Naive thymus-derived CD4-positive, alpha-beta T cell (primary cell): Measurements from ENCODE around the gene SIL1. TPM values are rescaled to one million over a fixed set of nuclear protein-coding genes. Genes with fewer than 3 reads are reported as not detected.
"Not testable (repeated sequence)": the region's sequence is repeated elsewhere in the genome, so short reads cannot be mapped to it uniquely, and the experiment has no call there.

Source experiments
- ATAC-seq: fragments of 150-1000 bp; cut with Tn5 transposase; 2 replicates; pipeline ENCODE4 v1.10.0; 2021; ENCODE audit warnings: mild to moderate bottlenecking, moderate library complexity
- CTCF ChIA-PET: fragments of 350-600 bp; sonication (Branson Sonifier 250); formaldehyde crosslinking; loops from one replicate; lab custom pipeline; 2021; ENCODE audit warnings: antibody characterized with exemption; lab: Charles Lee
- POLR2A ChIA-PET: fragments of 350-600 bp; sonication (Branson Sonifier 250); formaldehyde crosslinking; loops from one replicate; lab custom pipeline; 2021; ENCODE audit warnings: antibody characterized with exemption, inconsistent platforms; lab: Charles Lee
- DNase-seq, 9 donors: peaks; one replicate each; pipeline versions ENCODE4 v3.0.0 to v3.0.0-alpha.2; 2020 to 2022; ENCODE audit warnings: mixed read lengths in 1 of 9
- H3K27ac ChIP-seq: one replicate; pipeline ENCODE4 v1.7.0; 2013; ENCODE audit warnings: mild to moderate bottlenecking, low read depth, low read length, moderate library complexity
- H3K27me3 ChIP-seq, 2 donors: one replicate each; pipeline ENCODE4 v1.7.0; 2013; ENCODE audit warnings: low read length in 2 of 2, mild to moderate bottlenecking in 2 of 2, moderate library complexity in 2 of 2; ENCODE audit not compliant: control insufficient read depth in 2 of 2, insufficient read depth in 2 of 2
- H3K36me3 ChIP-seq, 3 experiments: 1 replicate in 2 of 3; 2 replicates in 1 of 3; pipeline ENCODE4 v1.7.0; 2013; ENCODE audit warnings: low read length in 3 of 3, mild to moderate bottlenecking in 3 of 3, moderate library complexity in 1 of 3; ENCODE audit not compliant: insufficient read depth in 3 of 3, control insufficient read depth in 2 of 3
- H3K4me1 ChIP-seq, 2 donors: one replicate each; pipeline ENCODE4 v1.7.0; 2013; ENCODE audit warnings: low read length in 2 of 2, mild to moderate bottlenecking in 2 of 2, moderate library complexity in 1 of 2; ENCODE audit not compliant: control insufficient read depth in 2 of 2, insufficient read depth in 2 of 2
- H3K4me3 ChIP-seq: 2 replicates; pipeline ENCODE4 v1.7.0; 2013; ENCODE audit warnings: mild to moderate bottlenecking, low read length
- H3K9me3 ChIP-seq, 3 experiments: 1 replicate in 2 of 3; 2 replicates in 1 of 3; pipeline ENCODE4 v1.7.0; 2013; ENCODE audit warnings: low read length in 3 of 3; ENCODE audit not compliant: control insufficient read depth in 2 of 3
- H3K27ac Mint-ChIP-seq, 9 donors: one replicate each; pipeline ENCODE4 v1.8.0; 2020 to 2022; ENCODE audit warnings: mixed read lengths in 9 of 9, mild to moderate bottlenecking in 8 of 9, moderate library complexity in 5 of 9, inconsistent platforms in 2 of 9
- H3K27me3 Mint-ChIP-seq, 5 donors: one replicate each; pipeline ENCODE4 v1.8.0; 2021 to 2022; ENCODE audit warnings: mixed read lengths in 5 of 5, mild to moderate bottlenecking in 1 of 5
- H3K36me3 Mint-ChIP-seq, 5 donors: one replicate each; pipeline ENCODE4 v1.8.0; 2020 to 2022; ENCODE audit warnings: mixed read lengths in 5 of 5, mild to moderate bottlenecking in 3 of 5, inconsistent platforms in 1 of 5
- H3K4me1 Mint-ChIP-seq, 7 donors: one replicate each; pipeline ENCODE4 v1.8.0; 2020 to 2022; ENCODE audit warnings: mixed read lengths in 7 of 7, mild to moderate bottlenecking in 3 of 7, inconsistent platforms in 1 of 7
- H3K4me3 Mint-ChIP-seq, 10 donors: one replicate each; pipeline ENCODE4 v1.8.0; 2020 to 2022; ENCODE audit warnings: mild to moderate bottlenecking in 10 of 10, mixed read lengths in 10 of 10, moderate library complexity in 6 of 10, inconsistent platforms in 2 of 10
- H3K9me3 Mint-ChIP-seq, 11 donors: one replicate each; pipeline ENCODE4 v1.8.0; 2020 to 2022; ENCODE audit warnings: mixed read lengths in 11 of 11, mild to moderate bottlenecking in 4 of 11, inconsistent platforms in 1 of 11, moderate library complexity in 1 of 11
- intact Hi-C, 2 donors: fragments of 100-400 bp; cut with micrococcal nuclease; formaldehyde crosslinking; loops; one replicate each; pipeline ENCODE4 v1.15.1; 2023
- polyA plus RNA-seq, 2 donors: library from polyadenylated mRNA; unstranded; fragments of 300-500 nt; fragmentation: Illumina TruSeq; gene quantifications; one replicate each; pipeline ENCODE4 v1.2.3, GENCODE V29; 2021
- total RNA-seq, 6 experiments: library from RNA in 5 of 6; stranded (reverse) in 5 of 6; gene quantifications; 1 replicate in 5 of 6; 2 replicates in 1 of 6; pipeline ENCODE4 v1.2.3 and lab custom pipeline; 2021 to 2026

SIL1 gene
- total and polyA plus RNA-seq, 7 experiments from 2014 or later: 10.6 to 27.1 (median 17.9) TPM

GRCh38 chr5:139116100-139116655 lies 82.0 kb downstream of the SIL1 start:
- H3K4me1 Mint-ChIP-seq: peaks cover 0 to 6% (median 0%) of the 10 kb centered on the region in 7 donors
- H3K9me3 Mint-ChIP-seq: peaks cover 0 to 7% (median 3%) of the 10 kb centered on the region in 11 donors
- ChIA-PET CTCF (no interaction called here), POLR2A (no interaction called here)
- peaks cover 0 to 49% (median 4%) of the 10 kb centered on the region in 3 experiments for H3K36me3 ChIP-seq
- no peaks in the 10 kb centered on the region for H3K27me3 ChIP-seq
- intact Hi-C loops: no loop called here
- DNase-seq (no peak), ATAC-seq (no peak)
- H3K27ac Mint-ChIP-seq: no peak overlapping the region
- H3K9me3 ChIP-seq: no peaks in the 10 kb centered on the region
- no peaks in the 10 kb centered on the region for H3K4me1 ChIP-seq
- H3K4me3 Mint-ChIP-seq: no peak overlapping the region
- no peaks in the 10 kb centered on the region for H3K27me3 Mint-ChIP-seq
- H3K27ac ChIP-seq: no peak overlapping the region
- no peak overlapping the region for H3K4me3 ChIP-seq
- peaks cover 6 to 77% (median 47%) of the 10 kb centered on the region in 5 donors for H3K36me3 Mint-ChIP-seq

- no peak overlapping the region for H3K27ac Mint-ChIP-seq
- intact Hi-C loops: no loop called here
- ChIA-PET CTCF (no interaction called here), POLR2A (no interaction called here)
- H3K9me3 ChIP-seq: no peaks in the 10 kb centered on the region
- H3K4me3 Mint-ChIP-seq: no peak overlapping the region
- ATAC-seq: no peak
- H3K4me1 ChIP-seq: no peaks in the 10 kb centered on the region
- peaks cover 0 to 7% (median 3%) of the 10 kb centered on the region in 11 donors for H3K9me3 Mint-ChIP-seq
- DNase-seq: no peak
- H3K36me3 Mint-ChIP-seq: peaks cover 6 to 66% (median 38%) of the 10 kb centered on the region in 5 donors
- no peaks in the 10 kb centered on the region for H3K27me3 Mint-ChIP-seq
- no peak overlapping the region for H3K27ac ChIP-seq
- peaks cover 0 to 26% (median 0%) of the 10 kb centered on the region in 3 experiments for H3K36me3 ChIP-seq
- H3K4me3 ChIP-seq: no peak overlapping the region
- H3K27me3 ChIP-seq: no peaks in the 10 kb centered on the region
- peaks cover 0 to 10% (median 0%) of the 10 kb centered on the region in 7 donors for H3K4me1 Mint-ChIP-seq
Observed at GRCh38 chr5:139113892-139114291, 84.3 kb downstream of the SIL1 start.

GRCh38 chr5:139112362-139112761 lies 85.8 kb downstream of the SIL1 start:
- H3K4me3 Mint-ChIP-seq, H3K27ac Mint-ChIP-seq, H3K9me3 ChIP-seq, H3K27me3 ChIP-seq, DNase-seq, POLR2A ChIA-PET, H3K4me1 ChIP-seq, H3K27ac ChIP-seq, H3K27me3 Mint-ChIP-seq, H3K4me1 Mint-ChIP-seq, intact Hi-C loops, ATAC-seq, H3K9me3 Mint-ChIP-seq, H3K4me3 ChIP-seq, CTCF ChIA-PET: not testable (repeated sequence)
- peaks cover 3 to 61% (median 26%) of the 10 kb centered on the region in 5 donors for H3K36me3 Mint-ChIP-seq
- peaks cover 0 to 13% (median 0%) of the 10 kb centered on the region in 3 experiments for H3K36me3 ChIP-seq

GRCh38 chr5:139110526-139111168 lies 87.5 kb downstream of the SIL1 start:
- H3K27ac Mint-ChIP-seq: no peak overlapping the region
- Histone ChIP-seq H3K36me3 (peaks cover 0 to 6% (median 0%) of the 10 kb centered on the region in 3 experiments), H3K4me3 (no peak overlapping the region), H3K9me3 (no peaks in the 10 kb centered on the region), H3K27ac (no peak overlapping the region), H3K4me1 (no peaks in the 10 kb centered on the region), H3K27me3 (no peaks in the 10 kb centered on the region)
- ATAC-seq (no peak), DNase-seq (no peak)
- H3K4me3 Mint-ChIP-seq: no peak overlapping the region
- CTCF ChIA-PET: no interaction called here
- H3K27me3 Mint-ChIP-seq: no peaks in the 10 kb centered on the region
- peaks cover 0 to 10% (median 0%) of the 10 kb centered on the region in 7 donors for H3K4me1 Mint-ChIP-seq
- intact Hi-C loops: no loop called here
- POLR2A ChIA-PET: no interaction called here
- peaks cover 3 to 54% (median 18%) of the 10 kb centered on the region in 5 donors for H3K36me3 Mint-ChIP-seq
- peaks cover 0 to 7% (median 3%) of the 10 kb centered on the region in 11 donors for H3K9me3 Mint-ChIP-seq

- H3K4me1 ChIP-seq: no peaks in the 10 kb centered on the region
- H3K4me1 Mint-ChIP-seq: peaks cover 0 to 12% (median 0%) of the 10 kb centered on the region in 7 donors
- POLR2A ChIA-PET: no interaction called here
- H3K4me3 ChIP-seq: no peak overlapping the region
- no peak overlapping the region for H3K27ac ChIP-seq
- no peak for DNase-seq
- no peaks in the 10 kb centered on the region for H3K36me3 ChIP-seq
- H3K9me3 ChIP-seq: no peaks in the 10 kb centered on the region
- H3K27ac Mint-ChIP-seq: no peak overlapping the region
- no peak for ATAC-seq
- H3K27me3 Mint-ChIP-seq: no peaks in the 10 kb centered on the region
- peaks cover under 1 to 40% (median 10%) of the 10 kb centered on the region in 5 donors for H3K36me3 Mint-ChIP-seq
- H3K27me3 ChIP-seq: no peaks in the 10 kb centered on the region
- H3K4me3 Mint-ChIP-seq: no peak overlapping the region
- H3K9me3 Mint-ChIP-seq: peaks cover 0 to 3% (median under 1%) of the 10 kb centered on the region in 11 donors
- CTCF ChIA-PET: no interaction called here
- intact Hi-C loops: no loop called here
Observed at GRCh38 chr5:139108063-139108824, 89.9 kb downstream of the SIL1 start.

GRCh38 chr5:139105621-139106071 lies 92.5 kb downstream of the SIL1 start:
- Mint-ChIP-seq H3K9me3 (no peaks in the 10 kb centered on the region), H3K4me3 (no peak overlapping the region), H3K4me1 (peaks cover 0 to 7% (median 0%) of the 10 kb centered on the region in 7 donors), H3K27me3 (no peaks in the 10 kb centered on the region), H3K27ac (no peak overlapping the region), H3K36me3 (peaks cover 0 to 39% (median 5%) of the 10 kb centered on the region in 5 donors)
- no peak for DNase-seq
- ChIA-PET POLR2A (no interaction called here), CTCF (no interaction called here)
- Histone ChIP-seq H3K4me3 (no peak overlapping the region), H3K4me1 (no peaks in the 10 kb centered on the region), H3K9me3 (no peaks in the 10 kb centered on the region), H3K27me3 (no peaks in the 10 kb centered on the region), H3K27ac (no peak overlapping the region), H3K36me3 (no peaks in the 10 kb centered on the region)
- intact Hi-C loops: no loop called here
- no peak for ATAC-seq
